Measurements from ENCODE around the gene PSMD11.
"Not testable (repeated sequence)": the region's sequence is repeated elsewhere in the genome, so short reads cannot be mapped to it uniquely, and the experiment has no call there.

PSMD11 gene

GRCh38 chr17:32444301-32445073 lies at the start of gene PSMD11:
PSMD11 (plus strand) TSS chr17:32444510; CDS start chr17:32444524, 14 bp downstream.
- DNase-seq (ENCODE audit: low read depth): peak; percentile 97

- DNase-seq (ENCODE audit: low read depth): no peak
Measured at GRCh38 chr17:32396343-32396742, 48.0 kb upstream of the PSMD11 start.

- DNase-seq (ENCODE audit: low read depth): no peak
Measured at GRCh38 chr17:32398946-32399345, 45.4 kb upstream of the PSMD11 start.

GRCh38 chr17:32410085-32410484 lies 34.2 kb upstream of the PSMD11 start:
- DNase-seq (ENCODE audit: low read depth): not testable (repeated sequence)

GRCh38 chr17:32426894-32427293 lies 17.4 kb upstream of the PSMD11 start:
- DNase-seq (ENCODE audit: low read depth): no peak

- DNase-seq (ENCODE audit: low read depth): no peak
Measured at GRCh38 chr17:32429598-32429997, 14.7 kb upstream of the PSMD11 start.

GRCh38 chr17:32440722-32441121 lies 3.6 kb upstream of the PSMD11 start:
- DNase-seq (ENCODE audit: low read depth): no peak

- DNase-seq (ENCODE audit: low read depth): no peak
Measured at GRCh38 chr17:32441886-32442285, 2.4 kb upstream of the PSMD11 start.

- DNase-seq (ENCODE audit: low read depth): no peak
Measured at GRCh38 chr17:32443827-32444300, 446 bp upstream of the PSMD11 start.

GRCh38 chr17:32445074-32445415 lies 735 bp downstream of the PSMD11 start:
- no peak for DNase-seq (ENCODE audit: low read depth)

GRCh38 chr17:32445497-32445896 lies 1.2 kb downstream of the PSMD11 start:
- no peak for DNase-seq (ENCODE audit: low read depth)

- no peak for DNase-seq (ENCODE audit: low read depth)
Measured at GRCh38 chr17:32445971-32446370, 1.7 kb downstream of the PSMD11 start.

- DNase-seq (ENCODE audit: low read depth): no peak
Measured at GRCh38 chr17:32446949-32447348, 2.6 kb downstream of the PSMD11 start.

- DNase-seq (ENCODE audit: low read depth): no peak
Measured at GRCh38 chr17:32449963-32450362, 5.7 kb downstream of the PSMD11 start.

- not testable (repeated sequence) for DNase-seq (ENCODE audit: low read depth)
Measured at GRCh38 chr17:32450379-32450778, 6.1 kb downstream of the PSMD11 start.

- DNase-seq (ENCODE audit: low read depth): no peak
Measured at GRCh38 chr17:32451879-32452278, 7.6 kb downstream of the PSMD11 start.

- no peak for DNase-seq (ENCODE audit: low read depth)
Measured at GRCh38 chr17:32452281-32452680, 8.0 kb downstream of the PSMD11 start.

GRCh38 chr17:32453370-32453769 lies 9.1 kb downstream of the PSMD11 start:
- no peak for DNase-seq (ENCODE audit: low read depth)

- no peak for DNase-seq (ENCODE audit: low read depth)
Measured at GRCh38 chr17:32458371-32458770, 14.1 kb downstream of the PSMD11 start.

GRCh38 chr17:32460054-32460453 lies 15.7 kb downstream of the PSMD11 start:
- DNase-seq (ENCODE audit: low read depth): no peak

- no peak for DNase-seq (ENCODE audit: low read depth)
Measured at GRCh38 chr17:32461498-32461852, 17.2 kb downstream of the PSMD11 start.

GRCh38 chr17:32461853-32462617 lies 17.7 kb downstream of the PSMD11 start:
- DNase-seq (ENCODE audit: low read depth): peak; percentile 36

- no peak for DNase-seq (ENCODE audit: low read depth)
Measured at GRCh38 chr17:32463304-32463703, 19.0 kb downstream of the PSMD11 start.

Measured in stimulated activated CD8-positive, alpha-beta memory T cell treated with anti-CD3 and anti-CD28 coated beads, Interleukin-7, amount 100 ng/mL, for 24 hours (primary cell).